BE2C (cell line): ENCODE measurements around the gene TULP1.

Experiments
- DNase-seq: peaks from one replicate; pipeline ENCODE4 v3.0.0-alpha.2; 2020
- H3K27me3 ChIP-seq: fragments of 250-450 bp; sonication (Bioruptor Pico); 2 replicates; pipeline ENCODE4 v1.5.1; 2020; ENCODE audit warnings: mild to moderate bottlenecking
- H3K36me3 ChIP-seq: fragments of 250-450 bp; sonication (Bioruptor Pico); 2 replicates; pipeline ENCODE4 v1.5.1; 2020; ENCODE audit warnings: mild to moderate bottlenecking
- H3K4me1 ChIP-seq: fragments of 250-450 bp; sonication (Bioruptor Pico); 2 replicates; pipeline ENCODE4 v1.5.1; 2020
- H3K4me3 ChIP-seq: 2 replicates; pipeline ENCODE4 v1.5.1; 2011; ENCODE audit warnings: low read depth, low read length
- H3K9me3 ChIP-seq: fragments of 250-450 bp; sonication (Bioruptor Pico); 2 replicates; pipeline ENCODE4 v1.5.1; 2020
- TF ChIP-seq, protein P1 (sequence below): IDR thresholded peaks from 2 replicates; pipeline ENCODE4 v1.5.1; 2012; ENCODE audit warnings: mild to moderate bottlenecking, low read depth, low read length

The TULP1 gene

DNA sequence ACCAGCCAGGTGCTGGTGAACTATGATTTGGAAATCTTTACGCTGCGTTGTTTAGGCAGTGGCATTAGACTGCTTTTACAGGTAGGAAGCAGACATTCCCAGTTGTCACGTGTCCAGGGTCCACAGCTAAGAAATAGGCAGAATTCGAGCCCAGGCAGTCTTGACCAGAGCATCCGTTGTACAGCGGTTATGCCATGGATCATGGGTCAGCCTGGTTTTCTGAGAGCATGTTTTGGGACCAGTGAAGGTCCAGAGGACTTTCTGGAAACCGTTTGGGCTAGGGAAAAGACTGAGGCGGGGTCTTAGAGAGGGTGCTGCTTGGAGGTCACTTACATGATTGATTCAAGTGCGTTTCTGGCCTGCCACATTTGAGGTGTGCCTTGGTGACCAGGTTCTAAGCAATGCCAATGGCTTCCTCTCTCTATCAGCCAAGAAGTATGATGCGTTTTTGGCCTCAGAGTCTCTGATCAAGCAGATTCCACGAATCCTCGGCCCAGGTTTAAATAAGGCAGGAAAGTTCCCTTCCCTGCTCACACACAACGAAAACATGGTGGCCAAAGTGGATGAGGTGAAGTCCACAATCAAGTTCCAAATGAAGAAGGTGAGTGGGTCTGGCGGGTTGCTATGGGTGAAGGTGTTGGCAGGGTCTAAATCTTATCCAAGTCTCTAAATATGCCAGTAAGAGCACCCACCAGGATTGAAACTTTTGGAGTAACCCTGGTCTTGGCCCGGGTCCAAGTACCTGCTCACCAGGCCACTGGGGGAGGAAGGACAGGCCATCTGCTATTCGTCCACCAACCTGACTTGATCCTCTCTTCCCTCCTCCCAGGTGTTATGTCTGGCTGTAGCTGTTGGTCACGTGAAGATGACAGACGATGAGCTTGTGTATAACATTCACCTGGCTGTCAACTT, 42.7 kb downstream of the TULP1 start:
- Histone ChIP-seq H3K9me3 (no peaks in the 10 kb centered on the region), H3K4me3 (peak overlapping the region; percentile 99), H3K36me3 (peaks cover 62% of the 10 kb centered on the region), H3K27me3 (no peaks in the 10 kb centered on the region), H3K4me1 (peaks cover 15% of the 10 kb centered on the region)
- peak; percentile 67 for DNase-seq
- TF ChIP-seq, protein P1, sequence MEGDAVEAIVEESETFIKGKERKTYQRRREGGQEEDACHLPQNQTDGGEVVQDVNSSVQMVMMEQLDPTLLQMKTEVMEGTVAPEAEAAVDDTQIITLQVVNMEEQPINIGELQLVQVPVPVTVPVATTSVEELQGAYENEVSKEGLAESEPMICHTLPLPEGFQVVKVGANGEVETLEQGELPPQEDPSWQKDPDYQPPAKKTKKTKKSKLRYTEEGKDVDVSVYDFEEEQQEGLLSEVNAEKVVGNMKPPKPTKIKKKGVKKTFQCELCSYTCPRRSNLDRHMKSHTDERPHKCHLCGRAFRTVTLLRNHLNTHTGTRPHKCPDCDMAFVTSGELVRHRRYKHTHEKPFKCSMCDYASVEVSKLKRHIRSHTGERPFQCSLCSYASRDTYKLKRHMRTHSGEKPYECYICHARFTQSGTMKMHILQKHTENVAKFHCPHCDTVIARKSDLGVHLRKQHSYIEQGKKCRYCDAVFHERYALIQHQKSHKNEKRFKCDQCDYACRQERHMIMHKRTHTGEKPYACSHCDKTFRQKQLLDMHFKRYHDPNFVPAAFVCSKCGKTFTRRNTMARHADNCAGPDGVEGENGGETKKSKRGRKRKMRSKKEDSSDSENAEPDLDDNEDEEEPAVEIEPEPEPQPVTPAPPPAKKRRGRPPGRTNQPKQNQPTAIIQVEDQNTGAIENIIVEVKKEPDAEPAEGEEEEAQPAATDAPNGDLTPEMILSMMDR: no peak

GRCh38 chr6:35468980-35469750, 43.5 kb downstream of the TULP1 start:
- Histone ChIP-seq H3K9me3 (no peaks in the 10 kb centered on the region), H3K4me3 (peak overlapping the region; percentile 99), H3K27me3 (no peaks in the 10 kb centered on the region), H3K4me1 (peaks cover 15% of the 10 kb centered on the region), H3K36me3 (peaks cover 55% of the 10 kb centered on the region)
- DNase-seq: no peak
- TF ChIP-seq, protein P1: no peak

DNA sequence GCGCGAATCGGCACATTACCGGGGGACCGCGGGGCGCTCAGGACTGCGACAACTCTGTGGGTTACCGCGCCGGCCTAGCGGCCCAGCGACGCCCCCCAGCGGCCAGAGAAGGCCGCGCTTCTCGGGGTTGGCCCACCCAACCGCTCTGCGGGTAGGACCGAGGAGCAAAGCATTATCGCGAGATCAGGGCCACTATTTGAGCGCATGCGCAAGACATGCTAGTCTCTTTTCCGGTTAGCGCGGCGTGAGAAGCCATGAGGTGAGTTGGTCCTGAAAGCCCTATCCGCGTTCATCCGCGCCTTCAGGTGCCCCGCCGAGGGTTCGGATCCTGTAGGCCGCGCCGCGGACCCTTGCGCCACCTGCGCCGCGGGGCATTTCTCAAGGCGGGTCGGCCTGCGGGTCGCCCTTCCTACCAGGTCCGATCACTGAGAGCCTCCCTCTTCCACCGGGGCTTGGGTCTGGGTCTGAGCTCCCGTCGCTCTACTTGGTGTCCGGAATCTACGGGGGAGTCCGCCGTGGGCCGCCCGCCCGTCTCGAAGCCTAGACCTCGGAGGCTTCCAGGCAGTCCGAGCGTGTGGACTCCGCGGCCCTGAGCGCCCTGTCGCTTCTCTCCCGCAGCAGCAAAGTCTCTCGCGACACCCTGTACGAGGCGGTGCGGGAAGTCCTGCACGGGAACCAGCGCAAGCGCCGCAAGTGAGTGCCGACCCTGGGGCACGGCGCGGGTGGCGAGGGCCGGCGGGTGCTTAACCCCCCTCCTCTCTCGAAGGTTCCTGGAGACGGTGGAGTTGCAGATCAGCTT, 44.3 kb downstream of the TULP1 start, which contains the start of gene RPL10A:
RPL10A (plus strand) TSS at position 221 of the 799 bp plus-strand sequence; CDS start at position 255, 34 bp downstream.
- Histone ChIP-seq H3K27me3 (no peaks in the 10 kb centered on the region), H3K4me1 (peaks cover 15% of the 10 kb centered on the region), H3K4me3 (peak within 1 kb of the TSS; percentile 99), H3K36me3 (peaks cover 49% of the 10 kb centered on the region), H3K9me3 (no peaks in the 10 kb centered on the region)
- DNase-seq: peak; percentile 96
- TF ChIP-seq, protein P1: peak; percentile 95

DNA sequence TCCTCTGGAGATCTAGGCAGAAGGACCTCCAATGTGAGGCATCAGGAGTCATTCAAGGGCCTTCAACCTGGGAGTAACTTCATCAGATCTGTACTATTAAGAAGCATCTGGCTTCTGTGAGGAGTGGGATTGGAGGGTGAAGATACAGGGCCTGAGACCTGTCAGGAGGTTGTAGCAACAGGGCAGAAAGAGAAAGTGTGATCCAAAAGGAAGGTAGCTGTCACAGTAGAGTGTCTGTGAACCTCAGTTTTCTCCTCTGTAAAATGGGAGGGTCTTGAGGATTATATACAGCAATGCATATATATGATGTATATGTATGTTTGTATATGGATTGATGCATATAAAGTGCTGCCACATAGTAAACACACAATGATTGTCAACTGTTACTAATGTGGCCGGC, 47.0 kb downstream of the TULP1 start:
- Histone ChIP-seq H3K36me3 (peaks cover 23% of the 10 kb centered on the region), H3K4me3 (no peak overlapping the region), H3K27me3 (no peaks in the 10 kb centered on the region), H3K4me1 (peaks cover 8% of the 10 kb centered on the region), H3K9me3 (no peaks in the 10 kb centered on the region)
- no peak for DNase-seq
- TF ChIP-seq, protein P1: no peak

- no peak for DNase-seq
- TF ChIP-seq, protein P1: no peak
- Histone ChIP-seq H3K4me3 (no peak overlapping the region), H3K9me3 (no peaks in the 10 kb centered on the region), H3K36me3 (peaks cover 9% of the 10 kb centered on the region; the same call in 1 of the 2 replicates), H3K27me3 (no peaks in the 10 kb centered on the region), H3K4me1 (peaks cover 4% of the 10 kb centered on the region)
Measured at GRCh38 chr6:35463292-35463691, 49.4 kb downstream of the TULP1 start.
